ENCODE data around the gene WWOX.

Gene WWOX

DNA sequence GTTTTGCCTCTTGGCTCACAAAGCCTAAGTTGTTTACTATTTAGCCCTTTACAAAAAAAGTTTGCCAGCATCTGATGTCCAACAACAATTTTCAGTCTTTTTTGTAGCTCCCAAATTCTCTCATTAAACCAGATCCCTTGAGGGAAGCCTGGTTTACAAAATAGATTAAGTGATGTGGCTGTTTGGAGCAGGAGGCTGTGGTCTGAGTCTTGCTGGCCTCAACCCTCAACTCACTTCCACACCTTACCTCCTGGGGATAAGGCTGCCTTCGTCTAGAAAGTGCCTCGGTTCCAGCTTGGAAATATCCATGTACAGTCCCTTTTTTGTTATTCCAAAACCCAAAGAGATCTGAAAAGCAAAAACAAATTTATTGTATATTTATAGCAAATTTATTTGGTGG lies 138.4 kb downstream of the WWOX start:
- H3K4me3 ChIP-seq (ENCODE audit: low read length), result no peak overlapping the region
- DNase-seq (ENCODE audit: low read depth), result no peak
- TF ChIP-seq, protein P1, sequence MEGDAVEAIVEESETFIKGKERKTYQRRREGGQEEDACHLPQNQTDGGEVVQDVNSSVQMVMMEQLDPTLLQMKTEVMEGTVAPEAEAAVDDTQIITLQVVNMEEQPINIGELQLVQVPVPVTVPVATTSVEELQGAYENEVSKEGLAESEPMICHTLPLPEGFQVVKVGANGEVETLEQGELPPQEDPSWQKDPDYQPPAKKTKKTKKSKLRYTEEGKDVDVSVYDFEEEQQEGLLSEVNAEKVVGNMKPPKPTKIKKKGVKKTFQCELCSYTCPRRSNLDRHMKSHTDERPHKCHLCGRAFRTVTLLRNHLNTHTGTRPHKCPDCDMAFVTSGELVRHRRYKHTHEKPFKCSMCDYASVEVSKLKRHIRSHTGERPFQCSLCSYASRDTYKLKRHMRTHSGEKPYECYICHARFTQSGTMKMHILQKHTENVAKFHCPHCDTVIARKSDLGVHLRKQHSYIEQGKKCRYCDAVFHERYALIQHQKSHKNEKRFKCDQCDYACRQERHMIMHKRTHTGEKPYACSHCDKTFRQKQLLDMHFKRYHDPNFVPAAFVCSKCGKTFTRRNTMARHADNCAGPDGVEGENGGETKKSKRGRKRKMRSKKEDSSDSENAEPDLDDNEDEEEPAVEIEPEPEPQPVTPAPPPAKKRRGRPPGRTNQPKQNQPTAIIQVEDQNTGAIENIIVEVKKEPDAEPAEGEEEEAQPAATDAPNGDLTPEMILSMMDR (IDR thresholded peaks at IDR 0.05; ENCODE audit: insufficient read depth, low read depth, low read length, missing control alignments), result no peak

DNA sequence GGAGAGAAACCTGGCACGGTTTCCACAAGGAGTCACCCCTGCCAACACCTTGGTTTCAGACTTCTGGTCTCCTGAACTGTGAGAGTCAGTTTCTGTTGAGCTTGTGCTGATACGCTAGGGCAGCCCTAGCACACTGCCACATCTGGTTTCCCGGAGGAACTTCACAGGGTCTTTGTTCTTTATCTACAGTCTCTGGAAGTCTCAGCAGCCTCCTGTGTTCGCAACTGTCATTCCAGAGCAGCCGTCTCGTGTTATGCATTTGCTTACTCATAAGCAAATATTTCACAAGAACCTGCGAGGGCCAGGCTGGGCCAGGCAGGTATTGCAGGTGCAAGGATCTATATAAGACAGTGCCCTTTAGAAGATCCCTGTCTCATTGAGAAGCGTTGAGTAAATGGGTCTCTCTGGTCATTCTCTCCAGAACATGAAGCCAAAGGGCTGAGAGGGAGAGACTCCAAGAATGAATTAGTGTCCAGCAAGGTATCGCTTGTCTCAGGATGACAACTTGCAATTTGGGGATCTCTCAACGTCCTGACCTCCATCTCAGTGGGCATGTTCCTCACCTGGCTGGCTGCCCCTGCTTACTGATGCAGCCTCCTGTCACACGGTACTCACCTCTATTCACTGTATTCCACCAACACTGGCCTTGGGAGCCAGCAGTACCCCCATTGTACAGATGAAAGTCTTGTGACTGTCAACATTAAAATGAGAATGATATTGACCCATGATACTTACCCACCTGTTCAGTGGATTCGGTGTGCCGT lies 141.2 kb downstream of the WWOX start:
- TF ChIP-seq, protein P1 (IDR thresholded peaks at IDR 0.05; ENCODE audit: insufficient read depth, low read depth, low read length, missing control alignments), result peak; percentile 18
- no peak overlapping the region for H3K4me3 ChIP-seq (ENCODE audit: low read length)
- DNase-seq (ENCODE audit: low read depth), result peak; percentile 88

DNA sequence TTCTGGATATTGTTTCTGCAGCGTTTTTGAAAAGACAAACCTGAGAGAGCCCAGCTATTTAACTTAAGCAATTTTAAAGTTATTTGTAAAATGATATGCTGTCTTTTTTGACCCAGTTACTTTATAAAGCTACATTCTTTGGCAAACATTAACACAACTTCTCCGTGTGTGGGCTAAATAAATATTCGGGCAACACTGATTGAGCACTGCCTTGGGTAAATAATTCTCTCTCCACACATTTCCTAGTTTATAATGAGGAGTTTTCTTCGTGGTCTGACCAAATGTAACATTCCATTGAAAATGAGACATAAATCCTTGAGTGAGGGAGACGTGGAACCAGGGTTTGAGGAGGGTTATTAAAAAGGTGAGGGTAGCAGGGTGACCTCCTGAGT lies 142.8 kb downstream of the WWOX start:
- H3K4me3 ChIP-seq (ENCODE audit: low read length), result no peak overlapping the region
- no peak for DNase-seq (ENCODE audit: low read depth)
- TF ChIP-seq, protein P1 (IDR thresholded peaks at IDR 0.05; ENCODE audit: insufficient read depth, low read depth, low read length, missing control alignments), result no peak

DNA sequence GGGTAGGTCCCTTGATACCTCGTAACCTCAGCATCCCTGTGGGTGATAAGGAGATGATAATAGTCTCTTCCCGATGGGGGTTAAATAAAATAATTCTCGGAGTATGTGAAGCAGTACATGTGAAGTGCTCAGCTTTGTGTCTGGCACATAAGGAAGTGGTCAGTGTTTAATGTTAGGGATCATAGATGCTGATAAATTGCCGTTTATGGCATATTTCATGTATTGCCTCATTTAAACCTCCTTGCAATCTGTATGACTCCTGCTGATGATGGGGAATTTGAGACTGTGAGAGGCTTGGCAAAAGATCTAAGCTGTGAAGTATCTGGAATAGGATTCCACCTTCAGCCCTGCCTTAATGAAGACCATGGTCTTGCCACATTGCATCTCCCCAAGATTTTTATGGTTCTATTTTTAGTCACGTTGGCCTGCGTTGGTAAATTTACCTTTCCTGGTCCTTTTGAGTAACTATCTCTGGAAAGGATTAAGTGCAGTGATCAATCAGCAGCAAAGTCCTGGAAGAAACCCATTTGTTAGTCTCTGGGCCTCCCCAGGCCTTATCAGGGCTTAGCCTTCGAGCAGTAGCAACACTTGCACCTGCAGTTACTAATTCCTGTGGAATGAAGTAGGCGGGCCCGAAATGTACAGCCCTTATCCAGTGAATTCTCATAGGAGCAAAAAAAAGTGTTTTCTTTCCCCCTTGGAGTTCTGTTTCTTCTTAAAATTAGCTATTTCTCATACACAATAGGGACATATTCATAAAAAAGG lies 144.9 kb downstream of the WWOX start:
- DNase-seq (ENCODE audit: low read depth), result peak; percentile 35
- H3K4me3 ChIP-seq (ENCODE audit: low read length), result no peak overlapping the region
- TF ChIP-seq, protein P1 (IDR thresholded peaks at IDR 0.05; ENCODE audit: insufficient read depth, low read depth, low read length, missing control alignments), result no peak

DNA sequence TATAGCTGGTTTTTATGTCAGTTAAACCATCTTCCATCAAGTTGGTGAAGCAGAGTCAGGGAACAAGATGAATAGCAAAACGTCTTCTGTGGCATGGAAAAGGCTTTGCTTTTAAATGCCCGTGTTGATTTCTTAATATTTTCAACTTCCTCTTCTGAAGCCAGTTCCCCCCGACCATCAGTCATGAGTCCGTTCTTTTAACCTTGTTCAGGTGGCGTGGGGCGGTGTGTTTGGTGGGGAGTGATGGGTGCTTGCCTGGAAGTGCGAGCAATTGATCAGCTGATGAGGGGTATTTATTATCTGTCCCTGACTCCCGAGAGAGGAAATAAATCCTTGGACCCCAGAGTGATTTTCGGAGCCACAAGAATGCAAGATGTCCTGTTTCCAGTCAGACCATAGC lies 147.1 kb downstream of the WWOX start:
- no peak for DNase-seq (ENCODE audit: low read depth)
- TF ChIP-seq, protein P1 (IDR thresholded peaks at IDR 0.05; ENCODE audit: insufficient read depth, low read depth, low read length, missing control alignments), result no peak
- H3K4me3 ChIP-seq (ENCODE audit: low read length), result no peak overlapping the region

DNA sequence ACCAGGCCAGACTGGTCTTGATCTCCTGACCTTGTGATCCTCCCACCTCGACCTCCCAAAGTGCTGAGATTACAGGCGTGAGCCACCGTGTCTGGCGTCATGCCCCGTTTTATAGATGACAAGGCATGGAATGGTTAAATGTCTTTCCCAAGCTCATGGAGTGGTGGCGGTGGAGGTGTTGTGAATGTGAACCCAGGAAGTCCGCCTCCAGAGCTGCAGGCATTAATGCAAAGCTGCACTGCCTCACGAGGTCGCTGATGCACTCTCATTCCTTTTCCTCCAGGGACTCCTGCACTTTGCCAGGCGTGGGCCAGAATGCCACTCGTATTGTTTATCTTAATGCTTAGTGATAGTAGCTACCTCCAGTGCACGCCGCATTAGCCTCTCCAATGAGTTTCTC lies 149.6 kb downstream of the WWOX start:
- H3K4me3 ChIP-seq (ENCODE audit: low read length), result no peak overlapping the region
- TF ChIP-seq, protein P1 (IDR thresholded peaks at IDR 0.05; ENCODE audit: insufficient read depth, low read depth, low read length, missing control alignments), result no peak
- DNase-seq (ENCODE audit: low read depth), result no peak

All from epithelial cell of esophagus (primary cell).